Measurements from ENCODE around the gene DNAH1. TPM values are rescaled to one million over a fixed set of nuclear protein-coding genes. Genes with fewer than 3 reads are reported as not detected.
"Not testable (repeated sequence)": the region's sequence is repeated elsewhere in the genome, so short reads cannot be mapped to it uniquely, and the experiment has no call there.

DNAH1 gene
- 1 to 10 TPM; 9.4 TPM for total RNA-seq

DNA sequence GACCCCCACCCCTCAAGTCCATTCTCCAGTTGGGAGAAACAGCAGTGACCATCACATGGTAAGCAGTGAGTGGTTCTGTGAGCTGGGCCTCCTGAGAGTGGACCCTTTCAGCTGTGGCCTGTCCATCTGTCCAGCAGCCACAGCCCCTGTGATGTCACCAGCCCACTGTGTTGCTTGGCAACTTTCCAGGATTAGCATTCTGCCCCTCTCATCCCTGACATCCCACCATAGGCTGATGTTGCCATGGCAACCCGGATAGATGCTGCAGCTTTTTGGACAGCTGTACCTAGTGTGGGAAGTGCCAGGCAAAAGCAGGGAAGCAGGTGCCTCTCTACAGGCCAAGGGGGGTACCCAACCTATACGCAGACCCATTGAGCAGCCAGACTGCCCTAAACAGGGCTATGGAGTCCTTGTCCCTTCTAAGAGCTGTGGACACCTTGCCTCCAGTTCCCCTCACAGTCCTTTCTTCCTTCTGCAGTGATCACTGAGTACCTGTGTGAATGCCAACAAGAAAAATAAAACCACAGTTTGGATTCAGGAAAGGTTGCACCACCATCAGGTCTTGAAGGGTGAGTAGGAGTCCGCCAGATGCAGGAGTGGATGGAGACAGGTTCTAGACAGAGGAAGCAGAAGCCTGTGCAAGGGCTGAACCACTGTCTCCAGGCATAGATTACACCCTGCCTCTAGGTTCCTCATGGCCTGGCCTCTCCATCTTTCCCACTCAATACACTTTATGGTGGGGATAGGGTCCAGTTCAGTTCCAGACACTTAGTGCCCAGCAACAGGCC lies at the start of gene DNAH1:
TSS of gene DNAH1 (plus strand) at position 343 of the 788 bp plus-strand sequence. CDS start 6,124 bp downstream, outside the sequence.
- Mint-ChIP-seq H3K27me3 (ENCODE audit: low read depth) (no peaks in the 10 kb centered on the region), H3K36me3 (ENCODE audit: low read depth) (no peaks in the 10 kb centered on the region), H3K4me1 (ENCODE audit: low read depth) (peaks cover 21% of the 10 kb centered on the region), H3K9me3 (no peaks in the 10 kb centered on the region), H3K27ac (no peak within 1 kb of the TSS), H3K4me3 (no peak within 1 kb of the TSS)
- CTCF ChIA-PET = interaction anchor here (0.8 to 1.8 kb wide), 4 partner anchors 23 to 84 kb away, joined by 3 to 10 read pairs (median 4); no protein-coding TSS in a partner anchor
- intact Hi-C loops (cut with micrococcal nuclease) = loop anchor here (2.0 kb wide), 1 partner anchor 27 kb away; no protein-coding TSS in a partner anchor
- DNase-seq = no peak

DNA sequence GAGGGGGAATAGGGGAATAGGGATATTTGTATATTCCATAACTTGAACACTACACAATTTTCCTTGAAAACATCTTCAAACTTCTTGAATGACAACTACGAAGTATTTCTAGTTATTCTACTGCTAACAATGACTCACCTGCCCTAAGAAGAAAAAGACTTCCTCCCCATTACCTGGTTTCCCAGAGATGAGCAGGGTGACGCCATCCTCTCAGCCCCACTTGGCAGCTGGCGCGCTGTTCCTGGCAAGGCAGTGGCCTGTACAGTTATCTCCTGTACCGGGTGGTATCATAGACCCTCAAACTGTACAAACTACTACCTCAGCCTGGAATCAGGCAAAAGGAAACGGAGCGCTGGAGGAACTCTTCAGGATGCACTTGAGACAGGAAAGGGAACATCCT lies 48.1 kb upstream of the DNAH1 start:
- H3K4me1 Mint-ChIP-seq (ENCODE audit: low read depth) = peaks cover 89% of the 10 kb centered on the region
- DNase-seq = peak; percentile 90
- H3K36me3 Mint-ChIP-seq (ENCODE audit: low read depth) = peaks cover 91% of the 10 kb centered on the region
- peak overlapping the region; percentile 98 for H3K27ac Mint-ChIP-seq
- intact Hi-C loops (cut with micrococcal nuclease) = loop anchor here (1.0 kb wide), 3 partner anchors 10 to 24 kb away; partner anchors contain the start of gene WDR82
- CTCF ChIA-PET = interaction anchor here (0.7 to 3.7 kb wide), 5 partner anchors 12 to 59 kb away, joined by 3 to 13 read pairs (median 4); no protein-coding TSS in a partner anchor
- peak overlapping the region; percentile 70 for H3K4me3 Mint-ChIP-seq
- H3K9me3 Mint-ChIP-seq = no peaks in the 10 kb centered on the region
- H3K27me3 Mint-ChIP-seq (ENCODE audit: low read depth) = no peaks in the 10 kb centered on the region

DNA sequence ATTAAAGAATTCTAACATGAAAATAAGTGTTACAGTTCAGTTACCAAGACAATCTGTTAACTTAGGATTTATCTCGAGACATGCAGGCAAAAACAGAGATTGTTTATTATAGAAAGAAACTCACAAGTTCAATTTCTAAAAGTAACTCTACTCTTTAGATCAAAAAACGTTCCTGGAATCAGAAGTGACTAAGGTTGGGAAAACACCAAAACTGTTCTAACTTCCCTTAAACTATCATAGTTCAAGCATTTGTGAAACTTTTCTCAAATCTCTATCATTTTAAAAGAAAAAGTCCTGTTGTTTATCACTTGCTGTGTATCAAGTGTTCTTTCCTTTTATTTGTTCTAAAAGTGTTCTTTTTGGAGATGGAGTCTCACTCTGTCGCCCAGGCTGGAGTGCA lies 46.3 kb upstream of the DNAH1 start:
- H3K4me1 Mint-ChIP-seq (ENCODE audit: low read depth) = peaks cover 89% of the 10 kb centered on the region
- no peak for DNase-seq
- intact Hi-C loops (cut with micrococcal nuclease) = loop anchor here (5.0 to 10.0 kb wide), 3 partner anchors 418 to 1655 kb away; partner anchors contain the start of genes CISH, GNL3, MAPKAPK3 and PBRM1
- H3K4me3 Mint-ChIP-seq = peak overlapping the region; percentile 80
- H3K9me3 Mint-ChIP-seq = no peaks in the 10 kb centered on the region
- H3K27ac Mint-ChIP-seq = peak overlapping the region; percentile 98
- peaks cover 91% of the 10 kb centered on the region for H3K36me3 Mint-ChIP-seq (ENCODE audit: low read depth)
- no peaks in the 10 kb centered on the region for H3K27me3 Mint-ChIP-seq (ENCODE audit: low read depth)
- CTCF ChIA-PET = interaction anchor here (1.2 to 2.3 kb wide), 2 partner anchors 29 to 35 kb away, joined by 3 to 10 read pairs; no protein-coding TSS in a partner anchor

DNA sequence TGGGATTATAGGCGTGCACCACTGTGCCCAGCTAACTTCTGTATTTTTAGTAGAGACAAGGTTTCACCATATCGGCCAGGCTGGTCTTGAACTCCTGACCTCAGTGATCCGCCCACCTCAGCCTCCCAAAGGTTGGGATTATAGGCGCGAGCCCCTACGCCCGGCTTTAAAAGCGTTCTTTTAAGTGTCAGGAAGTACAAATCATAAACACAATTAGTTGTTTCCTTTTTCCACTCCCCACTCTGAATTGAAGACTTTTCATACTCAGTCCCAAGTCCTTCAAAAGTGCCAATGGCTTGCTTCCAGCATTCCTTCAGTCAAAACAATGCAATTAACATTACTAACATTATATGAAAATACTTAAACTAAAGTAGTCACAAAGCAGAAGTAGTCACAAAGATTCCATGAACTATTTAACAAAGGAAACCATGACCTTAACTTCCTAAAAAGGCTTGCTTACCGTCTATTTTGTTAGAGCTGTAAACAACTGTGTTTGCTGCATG lies 45.8 kb upstream of the DNAH1 start:
- H3K36me3 Mint-ChIP-seq (ENCODE audit: low read depth) = peaks cover 93% of the 10 kb centered on the region
- peak overlapping the region; percentile 80 for H3K4me3 Mint-ChIP-seq
- peak; percentile 41 for DNase-seq
- intact Hi-C loops (cut with micrococcal nuclease) = loop anchor here (5.0 to 10.0 kb wide), 3 partner anchors 417 to 1656 kb away; partner anchors contain the start of genes CISH, GNL3, MAPKAPK3 and PBRM1
- no peaks in the 10 kb centered on the region for H3K27me3 Mint-ChIP-seq (ENCODE audit: low read depth)
- no peaks in the 10 kb centered on the region for H3K9me3 Mint-ChIP-seq
- H3K4me1 Mint-ChIP-seq (ENCODE audit: low read depth) = peaks cover 89% of the 10 kb centered on the region
- CTCF ChIA-PET = interaction anchor here (1.0 to 3.0 kb wide), 8 partner anchors 9 to 47 kb away, joined by 3 to 15 read pairs (median 8); no protein-coding TSS in a partner anchor
- peak overlapping the region; percentile 98 for H3K27ac Mint-ChIP-seq

DNA sequence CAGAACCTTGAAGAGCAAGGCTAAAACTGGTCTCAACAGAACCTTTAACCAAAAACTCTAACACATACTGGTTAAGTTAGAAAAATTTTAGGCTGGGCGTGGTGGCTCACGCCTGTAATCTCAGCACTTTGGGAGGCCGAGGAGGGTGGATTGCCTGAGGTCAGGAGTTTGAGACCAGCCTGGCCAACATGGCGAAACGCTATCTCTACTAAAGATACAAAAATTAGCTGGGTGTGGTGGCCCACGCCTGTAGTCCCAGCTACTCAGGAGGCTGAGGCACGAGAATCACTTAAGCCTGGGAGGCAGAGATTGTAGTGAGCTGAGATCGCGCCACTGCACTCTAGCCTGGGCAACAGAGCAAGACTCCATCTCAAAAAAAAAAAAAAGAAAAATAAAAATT lies 43.9 kb upstream of the DNAH1 start:
- not testable (repeated sequence) for DNase-seq; H3K27me3 Mint-ChIP-seq (ENCODE audit: low read depth)
- intact Hi-C loops (cut with micrococcal nuclease) = loop anchor here (5.0 to 10.0 kb wide), 3 partner anchors 415 to 1657 kb away; partner anchors contain the start of genes CISH, GNL3, MAPKAPK3 and PBRM1

DNA sequence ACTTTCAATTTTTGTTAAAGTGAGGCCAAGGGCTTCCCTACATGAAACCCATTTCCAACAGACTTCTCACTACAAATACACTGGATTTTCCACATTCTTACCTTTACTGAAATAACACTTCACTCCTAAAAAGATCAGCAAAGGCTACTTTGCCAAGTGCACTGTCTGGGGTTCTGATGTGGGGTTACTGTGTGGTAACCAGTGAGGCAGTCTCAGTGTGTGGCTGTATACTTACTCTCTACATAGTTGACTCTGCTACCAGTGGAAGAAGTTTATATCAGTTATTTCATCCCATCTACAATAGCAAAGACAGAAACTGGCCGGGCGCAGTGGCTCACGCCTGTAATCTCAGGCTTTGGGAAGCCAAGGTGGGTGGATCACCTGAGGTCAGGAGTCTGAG lies 43.3 kb upstream of the DNAH1 start:
- Mint-ChIP-seq H3K4me3 (peak overlapping the region; percentile 95), H3K4me1 (ENCODE audit: low read depth) (peaks cover 69% of the 10 kb centered on the region), H3K36me3 (ENCODE audit: low read depth) (peaks cover 95% of the 10 kb centered on the region), H3K27ac (peak overlapping the region; percentile 98), H3K9me3 (no peaks in the 10 kb centered on the region), H3K27me3 (ENCODE audit: low read depth) (no peaks in the 10 kb centered on the region)
- CTCF ChIA-PET = interaction anchor here (1.5 to 3.0 kb wide), 4 partner anchors 13 to 41 kb away, joined by 8 to 15 read pairs (median 12); no protein-coding TSS in a partner anchor
- no peak for DNase-seq
- intact Hi-C loops (cut with micrococcal nuclease) = loop anchor here (5.0 to 10.0 kb wide), 3 partner anchors 414 to 1658 kb away; partner anchors contain the start of genes CISH, GNL3, MAPKAPK3 and PBRM1

More for the DNA sequence above, 43.9 kb upstream of the DNAH1 start:
- CTCF ChIA-PET = interaction anchor here (1.1 to 3.0 kb wide), 7 partner anchors 13 to 58 kb away, joined by 4 to 15 read pairs (median 8); no protein-coding TSS in a partner anchor
- not testable (repeated sequence) for H3K9me3 Mint-ChIP-seq
- H3K4me3 Mint-ChIP-seq = peak overlapping the region; percentile 80
- H3K36me3 Mint-ChIP-seq (ENCODE audit: low read depth) = peaks cover 95% of the 10 kb centered on the region
- peak overlapping the region; percentile 98 for H3K27ac Mint-ChIP-seq
- peaks cover 76% of the 10 kb centered on the region for H3K4me1 Mint-ChIP-seq (ENCODE audit: low read depth)

DNA sequence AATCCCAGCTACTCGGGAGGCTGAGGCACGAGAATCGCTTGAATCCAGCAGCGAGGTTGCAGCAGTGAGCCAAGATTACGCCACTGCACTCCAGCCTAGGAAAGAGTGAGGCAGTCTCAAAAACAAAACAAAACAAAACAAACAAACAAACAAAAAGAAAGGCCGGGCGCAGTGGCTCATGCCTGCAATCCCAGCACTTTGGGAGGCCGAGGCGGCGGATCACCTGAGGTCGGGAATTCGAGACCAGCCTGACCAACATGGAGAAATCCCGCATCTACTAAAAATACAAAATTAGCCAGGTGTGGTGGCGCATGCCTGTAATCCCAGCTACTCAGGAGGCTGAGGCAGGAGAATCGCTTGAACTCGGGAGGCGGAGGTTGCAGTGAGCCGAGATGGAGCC lies 41.3 kb upstream of the DNAH1 start:
- Mint-ChIP-seq H3K4me3 (peak overlapping the region; percentile 95), H3K4me1 (ENCODE audit: low read depth) (peaks cover 59% of the 10 kb centered on the region), H3K27ac (peak overlapping the region; percentile 98), H3K36me3 (ENCODE audit: low read depth) (peaks cover 86% of the 10 kb centered on the region)
- CTCF ChIA-PET = interaction anchor here (1.0 to 7.1 kb wide), 4 partner anchors 23 to 64 kb away, joined by 3 to 61 read pairs (median 5); no protein-coding TSS in a partner anchor
- not testable (repeated sequence) for H3K27me3 Mint-ChIP-seq (ENCODE audit: low read depth); DNase-seq; H3K9me3 Mint-ChIP-seq
- intact Hi-C loops (cut with micrococcal nuclease) = loop anchor here (5.0 to 10.0 kb wide), 6 partner anchors 217 to 1660 kb away; partner anchors contain the start of genes CISH, DUSP7, GNL3 and MAPKAPK3

DNA sequence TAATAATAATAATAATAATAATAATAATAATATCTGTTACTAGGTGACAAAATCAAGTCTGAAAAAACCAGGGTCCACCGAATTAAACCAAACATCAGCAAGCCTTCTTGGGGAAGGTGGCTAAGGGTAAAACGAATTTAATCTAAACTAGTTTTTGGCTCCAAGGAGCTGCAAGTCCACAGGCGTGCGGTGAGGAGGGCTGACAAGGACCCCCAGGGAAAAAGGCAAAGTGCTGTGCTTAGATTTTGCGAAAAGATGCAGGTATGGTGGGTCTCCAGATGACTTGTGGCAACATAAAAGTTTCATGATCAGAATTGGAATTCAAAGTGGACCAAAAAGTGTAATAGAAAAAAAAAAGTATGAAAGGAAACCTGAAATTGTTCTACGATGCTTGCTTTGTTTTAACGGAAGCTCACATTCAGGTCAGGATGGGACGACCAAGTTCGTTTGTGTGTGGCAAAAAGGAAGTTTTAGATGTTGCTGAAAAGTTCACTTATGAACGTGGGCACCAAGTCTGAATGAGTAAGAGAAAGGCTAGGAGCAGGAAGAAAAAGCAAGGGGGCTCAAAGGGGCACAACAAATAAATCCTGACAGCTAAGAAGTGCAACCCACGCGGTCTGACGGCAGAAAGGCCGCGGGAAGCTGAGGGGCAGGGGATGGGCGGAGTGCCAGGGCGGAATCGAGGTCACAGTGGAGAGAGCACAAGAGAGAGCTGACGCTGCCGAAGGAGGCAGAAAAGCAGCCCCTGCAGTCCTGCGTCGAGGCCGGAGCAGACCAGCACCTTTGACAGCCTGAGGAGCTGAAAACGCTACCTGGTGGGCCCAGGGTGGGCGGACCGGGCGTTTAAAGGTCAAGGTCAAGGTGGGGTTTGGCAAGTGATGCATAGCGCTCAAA lies 38.8 kb upstream of the DNAH1 start:
- peaks cover 57% of the 10 kb centered on the region for H3K4me1 Mint-ChIP-seq (ENCODE audit: low read depth)
- no peaks in the 10 kb centered on the region for H3K9me3 Mint-ChIP-seq
- intact Hi-C loops (cut with micrococcal nuclease) = loop anchor here (5.0 to 10.0 kb wide), 5 partner anchors 220 to 1663 kb away; partner anchors contain the start of genes CISH, DUSP7, MAPKAPK3 and PARP3
- H3K27ac Mint-ChIP-seq = peak overlapping the region; percentile 98
- peak; percentile 87 for DNase-seq
- peak overlapping the region; percentile 95 for H3K4me3 Mint-ChIP-seq
- CTCF ChIA-PET = interaction anchor here (0.6 to 7.1 kb wide), 19 partner anchors 9 to 76 kb away, joined by 3 to 69 read pairs (median 4); partner anchors contain the start of genes PPM1M, TLR9 and TWF2
- H3K36me3 Mint-ChIP-seq (ENCODE audit: low read depth) = peaks cover 62% of the 10 kb centered on the region
- no peaks in the 10 kb centered on the region for H3K27me3 Mint-ChIP-seq (ENCODE audit: low read depth)

DNA sequence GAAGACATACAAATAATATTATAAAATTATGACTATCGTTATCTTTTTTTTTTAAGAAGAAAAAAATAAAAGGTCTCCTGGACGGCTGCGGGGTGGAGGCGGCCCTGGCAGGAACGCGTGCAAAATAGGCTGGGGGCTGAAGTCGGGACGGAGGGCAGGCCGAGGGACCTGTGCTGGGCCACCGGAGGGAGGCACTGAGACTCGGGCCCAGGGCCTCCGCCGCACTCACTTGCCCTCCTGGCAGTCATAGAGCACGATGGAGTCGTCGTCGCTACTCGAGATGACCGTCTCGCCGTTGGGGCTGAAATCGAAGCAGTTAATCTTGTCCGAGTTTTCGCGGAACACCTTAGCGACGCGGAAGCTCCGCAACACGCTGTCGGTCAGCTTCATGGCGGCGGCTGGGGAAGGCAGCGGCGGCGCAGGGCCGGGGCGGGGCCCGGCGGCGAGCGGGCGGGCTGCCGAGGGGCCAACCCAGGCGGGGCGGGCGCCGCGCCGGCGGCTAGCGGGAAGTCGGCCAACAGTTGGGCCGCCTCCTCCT lies 38.1 kb upstream of the DNAH1 start:
- intact Hi-C loops (cut with micrococcal nuclease) = loop anchor here (1.0 to 10.0 kb wide), 10 partner anchors 9 to 1663 kb away; partner anchors contain the start of genes CISH, DUSP7, GLYCTK and MAPKAPK3
- Mint-ChIP-seq H3K27me3 (ENCODE audit: low read depth) (no peaks in the 10 kb centered on the region), H3K4me3 (peak overlapping the region; percentile 95), H3K4me1 (ENCODE audit: low read depth) (peaks cover 58% of the 10 kb centered on the region), H3K27ac (peak overlapping the region; percentile 98), H3K36me3 (ENCODE audit: low read depth) (peaks cover 56% of the 10 kb centered on the region), H3K9me3 (no peaks in the 10 kb centered on the region)
- peak; percentile 68 for DNase-seq
- CTCF ChIA-PET = interaction anchor here (0.6 to 7.1 kb wide), 17 partner anchors 9 to 76 kb away, joined by 3 to 69 read pairs (median 5); partner anchors contain the start of genes GLYCTK, PPM1M, TLR9 and TWF2

DNA sequence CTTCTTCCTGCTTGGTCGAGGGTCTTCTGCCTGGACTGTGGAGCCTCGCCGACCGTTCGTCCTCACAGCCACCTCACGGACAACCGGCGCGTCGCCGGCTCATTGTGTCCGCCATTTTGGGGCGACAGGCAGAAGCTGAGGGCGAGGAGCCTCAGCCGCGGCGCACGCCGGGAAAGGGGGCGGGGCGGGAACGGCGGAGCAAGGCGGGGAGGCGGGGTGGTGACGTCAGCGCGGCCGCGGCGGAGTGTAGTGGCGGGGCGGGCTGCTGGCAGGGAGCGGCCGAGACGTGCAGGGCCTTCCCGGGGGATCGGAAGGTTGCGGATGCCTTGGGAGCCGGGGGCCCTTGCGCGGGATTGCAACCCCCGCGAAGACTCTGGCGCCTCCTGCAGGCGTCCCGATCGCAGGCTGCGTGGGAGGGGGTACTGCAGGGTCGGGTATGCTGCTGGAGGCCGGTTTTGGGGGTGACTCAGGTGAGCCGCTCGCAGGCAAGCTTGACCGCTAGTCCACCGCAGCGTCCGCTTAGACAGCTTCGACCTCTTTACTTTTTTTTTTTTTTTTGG lies 37.5 kb upstream of the DNAH1 start, which contains the start of gene WDR82:
TSS of gene WDR82 (minus strand) at position 140 of the 560 bp plus-strand sequence. CDS start 288 bp downstream, outside the sequence.
- Mint-ChIP-seq H3K27ac (peak within 1 kb of the TSS; percentile 98), H3K4me3 (peak within 1 kb of the TSS; percentile 95), H3K36me3 (ENCODE audit: low read depth) (peaks cover 51% of the 10 kb centered on the region), H3K9me3 (no peaks in the 10 kb centered on the region), H3K27me3 (ENCODE audit: low read depth) (no peaks in the 10 kb centered on the region), H3K4me1 (ENCODE audit: low read depth) (peaks cover 57% of the 10 kb centered on the region)
- CTCF ChIA-PET = interaction anchor here (0.7 to 7.1 kb wide), 17 partner anchors 8 to 144 kb away, joined by 3 to 69 read pairs (median 4); partner anchors contain the start of genes GLYCTK, PPM1M, TLR9 and TWF2
- peak; percentile 98 for DNase-seq
- intact Hi-C loops (cut with micrococcal nuclease) = loop anchor here (1.0 to 10.0 kb wide), 10 partner anchors 9 to 1664 kb away; partner anchors contain the start of genes CISH, DUSP7, GLYCTK and MAPKAPK3

Data from activated naive CD4-positive, alpha-beta T cell treated with anti-CD3 and anti-CD28 coated beads for 36 hours (primary cell).